Anterior cingulate cortex (tissue), 58 donors: Measurements from ENCODE around the gene GDPD4.

ENCODE experiments used
- DNase-seq, 58 donors: peaks; one replicate each; lab custom pipeline; 2025; lab: John Stamatoyannopoulos, UW

GDPD4 gene

GRCh38 chr11:77193911-77194830 lies 107.3 kb downstream of the GDPD4 start:
- no peak for DNase-seq

- no peak for DNase-seq
Observed at GRCh38 chr11:77193167-77193566, 108.3 kb downstream of the GDPD4 start.

- peak in 6 of 58 donors; percentile 8 to 43 (median 16) for DNase-seq
Observed at GRCh38 chr11:77191823-77192495, 109.5 kb downstream of the GDPD4 start.

GRCh38 chr11:77191429-77191822 lies 110.1 kb downstream of the GDPD4 start:
- peak in 14 of 58 donors; percentile 5 to 58 (median 18) for DNase-seq

GRCh38 chr11:77190331-77191075 lies 111.0 kb downstream of the GDPD4 start:
- DNase-seq = no peak

- DNase-seq = no peak
Observed at GRCh38 chr11:77189588-77190210, 111.8 kb downstream of the GDPD4 start.

- no peak for DNase-seq
Observed at GRCh38 chr11:77188633-77189491, 112.6 kb downstream of the GDPD4 start.

- DNase-seq = peak in 54 of 58 donors; percentile 5 to 86 (median 47)
Observed at GRCh38 chr11:77187776-77188632, 113.5 kb downstream of the GDPD4 start.

GRCh38 chr11:77187111-77187750 lies 114.3 kb downstream of the GDPD4 start:
- DNase-seq = no peak

GRCh38 chr11:77186302-77186701 lies 115.2 kb downstream of the GDPD4 start:
- no peak for DNase-seq

- no peak for DNase-seq
Observed at GRCh38 chr11:77184136-77184860, 117.2 kb downstream of the GDPD4 start.

GRCh38 chr11:77183431-77183984 lies 118.0 kb downstream of the GDPD4 start:
- peak in 47 of 58 donors; percentile 13 to 84 (median 45) for DNase-seq

- no peak for DNase-seq
Observed at GRCh38 chr11:77182542-77183430, 118.7 kb downstream of the GDPD4 start.

- no peak for DNase-seq
Observed at GRCh38 chr11:77181799-77182541, 119.5 kb downstream of the GDPD4 start.

- no peak for DNase-seq
Observed at GRCh38 chr11:77181226-77181625, 120.3 kb downstream of the GDPD4 start.
